Measurements from ENCODE around the gene NPHS1.
"Not testable (repeated sequence)": the region's sequence is repeated elsewhere in the genome, so short reads cannot be mapped to it uniquely, and the experiment has no call there.

NPHS1 gene

DNA sequence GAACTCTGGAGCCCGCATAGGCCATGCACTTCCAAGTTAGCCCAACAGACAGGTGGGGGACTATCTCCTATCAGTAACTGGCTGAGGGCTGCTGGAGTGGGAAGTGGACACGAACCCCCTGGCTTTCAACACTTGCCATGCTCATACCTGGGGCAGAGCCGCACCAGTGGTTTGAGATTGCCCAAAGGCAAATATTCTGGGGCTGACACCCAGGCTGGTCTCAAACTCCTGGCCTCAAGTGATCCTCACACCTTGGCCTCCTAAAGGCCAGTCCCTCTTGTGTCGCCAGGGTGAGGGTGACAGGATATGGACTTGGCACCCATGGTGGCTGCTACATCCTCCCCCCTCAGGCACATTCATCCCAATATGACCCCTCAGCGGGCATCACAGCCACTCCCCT, 34.9 kb upstream of the NPHS1 start:
- no peaks in the 10 kb centered on the region for H3K27me3 ChIP-seq (ENCODE audit: insufficient read depth, low read length)
- no peak overlapping the region for H3K4me3 ChIP-seq (ENCODE audit: low read length)
- no peaks in the 10 kb centered on the region for H3K4me1 ChIP-seq (ENCODE audit: insufficient read depth, low read length)
- H2AFZ ChIP-seq (ENCODE audit: low read depth, low read length): no peak overlapping the region
- H3K36me3 ChIP-seq (ENCODE audit: insufficient read depth, low read length): peaks cover 15% of the 10 kb centered on the region
- H3K9me3 ChIP-seq (ENCODE audit: low read length): no peaks in the 10 kb centered on the region

DNA sequence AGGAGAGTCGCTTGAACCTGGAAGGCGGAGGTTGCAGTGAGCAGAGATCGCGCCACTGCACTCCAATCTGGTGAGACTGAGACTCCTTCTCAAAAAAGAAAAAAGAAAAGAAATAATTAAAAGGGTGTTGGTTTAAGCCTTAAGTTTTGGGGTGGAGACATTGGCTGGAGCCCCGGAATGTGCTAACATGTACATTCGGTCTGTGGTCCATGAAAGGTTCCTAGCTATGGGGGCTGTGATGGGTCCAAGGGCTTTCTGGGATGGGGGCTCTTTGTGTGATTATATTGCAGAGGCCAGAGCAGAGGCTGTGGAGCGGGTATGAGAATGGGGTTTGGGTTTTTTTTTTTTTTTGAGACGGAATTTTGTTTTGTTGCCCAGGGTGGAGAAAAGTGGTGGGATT, 33.6 kb upstream of the NPHS1 start:
- no peak overlapping the region for H3K4me3 ChIP-seq (ENCODE audit: low read length)
- H3K4me1 ChIP-seq (ENCODE audit: insufficient read depth, low read length): no peaks in the 10 kb centered on the region
- no peak overlapping the region for H2AFZ ChIP-seq (ENCODE audit: low read depth, low read length)
- no peaks in the 10 kb centered on the region for H3K9me3 ChIP-seq (ENCODE audit: low read length)
- H3K27me3 ChIP-seq (ENCODE audit: insufficient read depth, low read length): no peaks in the 10 kb centered on the region
- peaks cover 15% of the 10 kb centered on the region for H3K36me3 ChIP-seq (ENCODE audit: insufficient read depth, low read length)

DNA sequence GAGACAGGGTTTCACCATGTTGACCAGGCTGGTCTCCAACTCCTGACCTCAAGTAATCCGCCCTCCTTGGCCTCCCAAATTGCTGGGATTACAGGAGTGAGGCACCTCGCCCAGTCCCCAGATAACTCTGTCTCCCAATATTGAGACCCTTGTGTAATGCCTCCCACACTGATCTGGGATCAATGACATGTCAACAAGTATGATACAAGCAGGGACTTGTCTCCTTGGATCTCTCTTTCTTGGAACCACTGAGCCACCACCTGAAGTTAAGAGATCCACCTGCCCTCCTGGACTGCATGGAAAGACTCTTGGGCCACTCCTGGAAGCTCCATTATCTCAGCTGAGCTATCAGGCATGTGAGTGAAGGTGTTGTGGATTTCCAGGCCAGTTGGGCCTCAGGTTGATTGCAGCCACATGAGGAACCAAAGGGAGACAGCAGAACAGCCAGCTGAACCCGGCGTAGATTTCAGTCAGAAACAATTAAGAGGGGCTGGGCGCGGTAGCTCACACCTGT, 33.0 kb upstream of the NPHS1 start:
- Histone ChIP-seq H3K4me3 (ENCODE audit: low read length) (no peak overlapping the region), H3K36me3 (ENCODE audit: insufficient read depth, low read length) (peaks cover 15% of the 10 kb centered on the region), H2AFZ (ENCODE audit: low read depth, low read length) (no peak overlapping the region), H3K27me3 (ENCODE audit: insufficient read depth, low read length) (no peaks in the 10 kb centered on the region), H3K4me1 (ENCODE audit: insufficient read depth, low read length) (no peaks in the 10 kb centered on the region), H3K9me3 (ENCODE audit: low read length) (no peaks in the 10 kb centered on the region)

GRCh38 chr19:35883882-35884281, 31.6 kb upstream of the NPHS1 start:
- Histone ChIP-seq H3K27me3 (ENCODE audit: insufficient read depth, low read length) (no peaks in the 10 kb centered on the region), H3K9me3 (ENCODE audit: low read length) (no peaks in the 10 kb centered on the region), H3K4me3 (ENCODE audit: low read length) (no peak overlapping the region), H3K4me1 (ENCODE audit: insufficient read depth, low read length) (no peaks in the 10 kb centered on the region), H3K36me3 (ENCODE audit: insufficient read depth, low read length) (peaks cover 11% of the 10 kb centered on the region), H2AFZ (ENCODE audit: low read depth, low read length) (no peak overlapping the region)

GRCh38 chr19:35882114-35882832, 30.0 kb upstream of the NPHS1 start:
- Histone ChIP-seq H3K9me3 (ENCODE audit: low read length) (no peaks in the 10 kb centered on the region), H3K4me1 (ENCODE audit: insufficient read depth, low read length) (no peaks in the 10 kb centered on the region), H2AFZ (ENCODE audit: low read depth, low read length) (no peak overlapping the region), H3K27me3 (ENCODE audit: insufficient read depth, low read length) (no peaks in the 10 kb centered on the region), H3K36me3 (ENCODE audit: insufficient read depth, low read length) (peaks cover 20% of the 10 kb centered on the region), H3K4me3 (ENCODE audit: low read length) (no peak overlapping the region)

DNA sequence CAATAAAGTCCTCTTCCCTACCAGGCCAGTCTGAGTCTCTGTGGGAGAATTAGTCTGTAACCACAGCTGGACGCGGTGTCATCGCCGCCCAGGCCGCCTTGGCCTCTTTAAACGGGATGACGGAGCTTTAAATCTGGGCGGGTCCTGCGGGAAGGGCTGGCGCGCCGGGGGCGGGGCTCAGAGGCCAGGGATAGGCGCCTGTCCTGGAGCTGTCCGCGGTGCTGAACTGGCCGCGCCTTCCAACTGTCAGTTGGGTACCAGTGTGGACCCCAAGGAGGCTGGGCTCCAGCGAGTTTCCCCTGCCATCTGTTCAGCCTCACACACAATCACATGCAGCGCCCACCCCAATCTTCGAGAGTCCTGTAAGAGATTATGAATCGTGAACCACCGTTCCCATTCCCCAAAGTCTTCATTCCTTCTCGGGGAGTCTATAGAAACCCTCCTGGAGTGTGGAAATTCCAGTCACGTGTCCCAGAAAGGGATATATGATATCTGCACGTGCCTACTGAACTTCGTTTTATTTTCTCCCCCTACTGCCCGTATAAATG, 27.5 kb upstream of the NPHS1 start:
- Histone ChIP-seq H3K9me3 (ENCODE audit: low read length) (no peaks in the 10 kb centered on the region), H3K4me3 (ENCODE audit: low read length) (no peak overlapping the region), H2AFZ (ENCODE audit: low read depth, low read length) (no peak overlapping the region), H3K27me3 (ENCODE audit: insufficient read depth, low read length) (no peaks in the 10 kb centered on the region), H3K36me3 (ENCODE audit: insufficient read depth, low read length) (peaks cover 31% of the 10 kb centered on the region), H3K4me1 (ENCODE audit: insufficient read depth, low read length) (no peaks in the 10 kb centered on the region)

DNA sequence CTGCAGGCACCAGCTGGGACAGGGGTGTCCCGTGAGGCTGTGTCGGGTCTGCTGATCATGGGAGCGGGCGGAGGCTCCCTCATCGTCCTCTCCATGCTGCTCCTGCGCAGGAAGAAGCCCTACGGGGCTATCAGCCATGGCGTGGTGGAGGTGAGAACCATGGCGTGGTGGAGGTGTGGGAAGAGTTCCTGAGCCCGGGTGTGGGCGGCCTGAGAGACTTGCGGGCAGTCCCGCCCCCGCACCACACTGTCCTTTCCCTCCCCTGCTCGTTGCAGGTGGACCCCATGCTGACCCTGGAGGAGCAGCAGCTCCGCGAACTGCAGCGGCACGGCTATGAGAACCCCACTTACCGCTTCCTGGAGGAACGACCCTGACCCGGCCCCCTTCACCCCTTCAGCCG, 26.8 kb upstream of the NPHS1 start:
- Histone ChIP-seq H3K4me3 (ENCODE audit: low read length) (no peak overlapping the region), H3K4me1 (ENCODE audit: insufficient read depth, low read length) (no peaks in the 10 kb centered on the region), H2AFZ (ENCODE audit: low read depth, low read length) (no peak overlapping the region), H3K9me3 (ENCODE audit: low read length) (no peaks in the 10 kb centered on the region), H3K27me3 (ENCODE audit: insufficient read depth, low read length) (no peaks in the 10 kb centered on the region), H3K36me3 (ENCODE audit: insufficient read depth, low read length) (peaks cover 39% of the 10 kb centered on the region)

DNA sequence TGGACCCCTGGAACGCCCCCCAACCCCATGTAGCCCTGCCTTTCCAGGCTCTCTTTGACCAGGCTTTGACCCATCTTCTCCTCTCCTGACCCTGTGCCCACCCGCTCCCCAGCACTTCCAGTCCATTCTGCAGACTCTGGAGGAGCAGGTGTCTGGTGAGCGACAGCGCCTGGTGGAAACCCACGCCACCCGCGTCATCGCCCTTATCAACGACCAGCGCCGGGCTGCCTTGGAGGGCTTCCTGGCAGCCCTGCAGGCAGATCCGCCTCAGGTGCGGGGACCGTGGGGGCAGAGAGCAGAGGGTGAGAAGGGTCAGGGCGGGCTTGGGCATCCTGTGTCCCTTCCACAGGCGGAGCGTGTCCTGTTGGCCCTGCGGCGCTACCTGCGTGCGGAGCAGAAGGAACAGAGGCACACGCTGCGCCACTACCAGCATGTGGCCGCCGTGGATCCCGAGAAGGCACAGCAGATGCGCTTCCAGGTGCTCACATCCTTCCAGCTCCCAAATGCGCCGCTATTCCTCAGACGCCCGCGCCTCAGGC, 22.2 kb upstream of the NPHS1 start:
- Histone ChIP-seq H3K4me1 (ENCODE audit: insufficient read depth, low read length) (peaks cover 6% of the 10 kb centered on the region), H3K4me3 (ENCODE audit: low read length) (no peak overlapping the region), H2AFZ (ENCODE audit: low read depth, low read length) (no peak overlapping the region), H3K27me3 (ENCODE audit: insufficient read depth, low read length) (no peaks in the 10 kb centered on the region), H3K36me3 (ENCODE audit: insufficient read depth, low read length) (peaks cover 61% of the 10 kb centered on the region), H3K9me3 (ENCODE audit: low read length) (no peaks in the 10 kb centered on the region)

DNA sequence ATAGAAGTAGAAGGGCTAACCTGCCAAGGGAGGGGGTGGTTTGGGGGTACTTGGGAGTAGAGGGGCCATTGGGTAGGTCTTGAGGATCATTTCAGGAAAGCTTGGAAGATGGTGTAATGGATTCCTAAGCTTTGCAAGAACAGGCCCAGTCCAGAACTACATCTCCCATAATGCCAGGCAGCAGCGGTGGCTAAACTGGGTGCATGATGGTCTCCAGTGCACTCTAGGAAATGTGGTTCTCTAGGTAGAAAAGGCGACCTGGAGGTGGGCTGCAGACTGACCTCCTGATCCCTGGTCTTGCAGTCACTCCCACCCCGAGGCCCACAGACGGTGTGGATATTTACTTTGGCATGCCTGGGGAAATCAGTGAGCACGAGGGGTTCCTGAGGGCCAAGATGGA, 19.9 kb upstream of the NPHS1 start:
- H3K27me3 ChIP-seq (ENCODE audit: insufficient read depth, low read length): no peaks in the 10 kb centered on the region
- H3K4me1 ChIP-seq (ENCODE audit: insufficient read depth, low read length): peaks cover 14% of the 10 kb centered on the region
- no peak overlapping the region for H2AFZ ChIP-seq (ENCODE audit: low read depth, low read length)
- peaks cover 41% of the 10 kb centered on the region for H3K36me3 ChIP-seq (ENCODE audit: insufficient read depth, low read length)
- H3K9me3 ChIP-seq (ENCODE audit: low read length): no peaks in the 10 kb centered on the region
- H3K4me3 ChIP-seq (ENCODE audit: low read length): no peak overlapping the region

DNA sequence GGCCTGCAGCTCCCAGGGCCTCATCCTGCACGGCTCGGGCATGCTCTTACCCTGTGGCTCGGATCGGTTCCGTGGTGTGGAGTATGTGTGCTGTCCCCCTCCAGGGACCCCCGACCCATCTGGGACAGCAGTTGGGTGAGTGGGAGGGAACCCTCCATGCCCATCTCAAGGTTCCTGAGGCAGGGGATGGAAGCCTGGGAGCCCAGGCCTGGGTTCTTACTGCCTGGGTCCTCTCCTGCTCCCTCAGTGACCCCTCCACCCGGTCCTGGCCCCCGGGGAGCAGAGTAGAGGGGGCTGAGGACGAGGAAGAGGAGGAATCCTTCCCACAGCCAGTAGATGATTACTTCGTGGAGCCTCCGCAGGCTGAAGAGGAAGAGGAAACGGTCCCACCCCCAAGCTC, 19.3 kb upstream of the NPHS1 start:
- Histone ChIP-seq H2AFZ (ENCODE audit: low read depth, low read length) (no peak overlapping the region), H3K9me3 (ENCODE audit: low read length) (no peaks in the 10 kb centered on the region), H3K4me3 (ENCODE audit: low read length) (no peak overlapping the region), H3K4me1 (ENCODE audit: insufficient read depth, low read length) (peaks cover 14% of the 10 kb centered on the region), H3K27me3 (ENCODE audit: insufficient read depth, low read length) (no peaks in the 10 kb centered on the region), H3K36me3 (ENCODE audit: insufficient read depth, low read length) (peaks cover 38% of the 10 kb centered on the region)

DNA sequence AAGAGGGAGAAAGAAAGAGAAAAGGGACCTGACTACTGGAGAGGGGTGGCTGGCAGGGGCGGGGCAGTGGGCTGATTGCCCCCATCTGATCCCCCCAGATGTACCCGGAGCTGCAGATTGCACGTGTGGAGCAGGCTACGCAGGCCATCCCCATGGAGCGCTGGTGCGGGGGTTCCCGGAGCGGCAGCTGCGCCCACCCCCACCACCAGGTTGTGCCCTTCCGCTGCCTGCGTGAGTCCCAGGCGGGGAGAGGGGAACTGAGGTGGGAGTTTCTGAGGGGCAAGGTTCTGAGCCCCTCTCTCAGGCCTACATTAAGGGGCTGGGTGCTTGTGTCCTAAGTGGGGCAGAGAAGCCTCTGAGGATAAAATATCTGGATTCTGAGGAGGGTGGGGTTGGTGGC, 18.5 kb upstream of the NPHS1 start:
- H3K4me1 ChIP-seq (ENCODE audit: insufficient read depth, low read length): peaks cover 14% of the 10 kb centered on the region
- no peaks in the 10 kb centered on the region for H3K9me3 ChIP-seq (ENCODE audit: low read length)
- no peaks in the 10 kb centered on the region for H3K27me3 ChIP-seq (ENCODE audit: insufficient read depth, low read length)
- H3K4me3 ChIP-seq (ENCODE audit: low read length): no peak overlapping the region
- H2AFZ ChIP-seq (ENCODE audit: low read depth, low read length): no peak overlapping the region
- H3K36me3 ChIP-seq (ENCODE audit: insufficient read depth, low read length): peaks cover 31% of the 10 kb centered on the region

GRCh38 chr19:35870124-35870736, 17.9 kb upstream of the NPHS1 start:
- Histone ChIP-seq H2AFZ (ENCODE audit: low read depth, low read length) (peak overlapping the region; percentile 12), H3K36me3 (ENCODE audit: insufficient read depth, low read length) (peaks cover 31% of the 10 kb centered on the region), H3K4me1 (ENCODE audit: insufficient read depth, low read length) (peaks cover 14% of the 10 kb centered on the region), H3K4me3 (ENCODE audit: low read length) (peak overlapping the region; percentile 72)
- H3K9me3 ChIP-seq (ENCODE audit: low read length); H3K27me3 ChIP-seq (ENCODE audit: insufficient read depth, low read length): not testable (repeated sequence)

DNA sequence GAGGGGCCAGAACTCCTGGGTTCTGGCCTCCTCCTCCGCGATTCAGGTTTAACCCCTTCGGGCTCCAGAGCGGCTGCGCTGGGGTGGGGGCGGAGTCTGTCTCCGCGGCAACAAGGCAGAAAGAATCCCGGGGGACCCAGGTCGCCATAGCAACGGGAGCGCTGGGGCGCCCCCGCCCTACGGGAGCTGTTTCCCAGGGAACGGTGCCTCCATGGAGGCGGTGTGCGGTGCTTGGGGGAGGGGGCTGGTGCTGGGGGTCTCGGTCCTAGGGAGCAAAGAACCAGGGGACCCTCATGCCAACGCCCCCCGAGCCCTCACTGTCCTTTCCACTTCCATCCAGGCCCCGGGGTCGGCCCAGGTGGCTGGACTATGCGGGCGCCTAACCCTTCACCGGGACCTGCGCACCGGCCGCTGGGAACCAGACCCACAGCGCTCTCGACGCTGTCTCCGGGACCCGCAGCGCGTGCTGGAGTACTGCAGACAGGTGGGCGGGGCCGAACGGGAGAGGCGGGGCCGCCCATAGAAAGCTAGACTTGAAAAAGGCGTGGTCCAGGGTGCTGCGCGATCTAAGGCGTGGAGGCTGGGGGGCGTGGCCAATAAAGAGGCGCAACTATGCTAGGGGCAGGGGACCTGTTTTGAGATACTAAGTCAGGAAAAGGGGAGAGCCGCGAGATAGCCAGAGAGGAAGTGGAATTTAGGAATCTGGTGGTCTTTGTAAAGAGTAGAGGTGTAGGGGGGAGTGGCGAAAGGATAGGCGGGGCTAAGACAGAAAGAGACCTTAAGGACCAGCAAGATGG, 17.2 kb upstream of the NPHS1 start:
- peaks cover 26% of the 10 kb centered on the region for H3K36me3 ChIP-seq (ENCODE audit: insufficient read depth, low read length)
- peaks cover 14% of the 10 kb centered on the region for H3K4me1 ChIP-seq (ENCODE audit: insufficient read depth, low read length)
- peak overlapping the region; percentile 12 for H2AFZ ChIP-seq (ENCODE audit: low read depth, low read length)
- H3K4me3 ChIP-seq (ENCODE audit: low read length): peak overlapping the region; percentile 72
- no peaks in the 10 kb centered on the region for H3K27me3 ChIP-seq (ENCODE audit: insufficient read depth, low read length)
- H3K9me3 ChIP-seq (ENCODE audit: low read length): no peaks in the 10 kb centered on the region
